AG04450 (cell line): ENCODE measurements around the gene OLFM3. TPM values are rescaled to one million over a fixed set of nuclear protein-coding genes. Genes with fewer than 3 reads are reported as not detected.

Experiments used
- CTCF ChIA-PET: fragments of 300-600, 350-600 bp; formaldehyde crosslinking; extraction: SDS; loops from one replicate; lab custom pipeline; 2022; ENCODE audit warnings: antibody characterized with exemption, inconsistent platforms; lab: Charles Lee
- POLR2A ChIA-PET: fragments of 350-600 bp; formaldehyde crosslinking; extraction: SDS; loops from one replicate; lab custom pipeline; 2021; ENCODE audit warnings: antibody characterized with exemption, inconsistent platforms; lab: Yijun Ruan, JAX
- DNase-seq: peaks from one replicate; pipeline ENCODE4 v3.0.0-alpha.2; 2011; ENCODE audit warnings: low read depth, low spot score
- H3K27ac ChIP-seq: one replicate; pipeline ENCODE4 v1.5.1; 2012; ENCODE audit warnings: low read depth, low read length, control low read depth
- H3K27me3 ChIP-seq: one replicate; pipeline ENCODE4 v1.6.0; 2012; ENCODE audit warnings: low read length; ENCODE audit not compliant: control insufficient read depth, insufficient read depth
- H3K4me3 ChIP-seq: 2 replicates; pipeline ENCODE4 v1.5.1; 2011; ENCODE audit warnings: mild to moderate bottlenecking, low read depth, low read length, control low read depth
- H3K9me3 ChIP-seq: 2 replicates; pipeline ENCODE4 v1.5.1; 2012; ENCODE audit warnings: low read length; ENCODE audit not compliant: control insufficient read depth, insufficient read depth
- CTCF ChIP-seq: IDR thresholded peaks from 2 replicates; pipeline ENCODE4 v1.5.1; 2011; ENCODE audit warnings: low read depth, low read length, control low read depth, inconsistent platforms
- polyA plus RNA-seq: library from polyadenylated mRNA; depleted of rRNA; stranded (reverse); fragments of >200 nt; gene quantifications from 2 replicates; pipeline ENCODE4 v1.2.3, GENCODE V29; 2011

Gene OLFM3
- polyA plus RNA-seq, 1 experiment: not detected

- H3K27ac ChIP-seq: no peak overlapping the region
- POLR2A ChIA-PET: no interaction called here
- H3K27me3 ChIP-seq: no peaks in the 10 kb centered on the region
- no peaks in the 10 kb centered on the region for H3K9me3 ChIP-seq
- no peak overlapping the region for H3K4me3 ChIP-seq
- CTCF ChIA-PET: no interaction called here
- TF ChIP-seq CTCF: no peak
- DNase-seq: no peak
Observed at GRCh38 chr1:101977266-101977665, 19.5 kb downstream of the OLFM3 start.

- no peak overlapping the region for H3K27ac ChIP-seq
- TF ChIP-seq CTCF: no peak
- H3K27me3 ChIP-seq: no peaks in the 10 kb centered on the region
- H3K9me3 ChIP-seq: no peaks in the 10 kb centered on the region
- no peak for DNase-seq
- H3K4me3 ChIP-seq: no peak overlapping the region
- CTCF ChIA-PET: no interaction called here
- POLR2A ChIA-PET: no interaction called here
Observed at GRCh38 chr1:101976161-101976560, 20.6 kb downstream of the OLFM3 start.

GRCh38 chr1:101975371-101975770 is 21.4 kb downstream of the OLFM3 start:
- no peaks in the 10 kb centered on the region for H3K9me3 ChIP-seq
- no peak for DNase-seq
- no peak for TF ChIP-seq CTCF
- no peak overlapping the region for H3K27ac ChIP-seq
- ChIA-PET POLR2A (no interaction called here), CTCF (no interaction called here)
- no peak overlapping the region for H3K4me3 ChIP-seq
- H3K27me3 ChIP-seq: no peaks in the 10 kb centered on the region

- no peaks in the 10 kb centered on the region for H3K27me3 ChIP-seq
- TF ChIP-seq CTCF: no peak
- H3K9me3 ChIP-seq: no peaks in the 10 kb centered on the region
- ChIA-PET POLR2A (no interaction called here), CTCF (no interaction called here)
- no peak overlapping the region for H3K4me3 ChIP-seq
- no peak overlapping the region for H3K27ac ChIP-seq
- DNase-seq: no peak
Observed at GRCh38 chr1:101974599-101975274, 22.0 kb downstream of the OLFM3 start.

GRCh38 chr1:101971304-101971703 is 25.4 kb downstream of the OLFM3 start:
- Histone ChIP-seq H3K4me3 (no peak overlapping the region), H3K9me3 (no peaks in the 10 kb centered on the region), H3K27ac (no peak overlapping the region), H3K27me3 (no peaks in the 10 kb centered on the region)
- no peak for DNase-seq
- POLR2A ChIA-PET: no interaction called here
- CTCF ChIA-PET: no interaction called here
- TF ChIP-seq CTCF: no peak
